NK-92 treated with Interleukin-12 subunit alpha and Interleukin-12 subunit beta, amount 100 ng/mL, for 24 hours (cell line): ENCODE results near the gene MGLL.

Source experiments
- DNase-seq: peaks from one replicate; lab custom pipeline; 2025; lab: John Stamatoyannopoulos, UW

The MGLL gene

GRCh38 chr3:127723011-127723567 lies 99.2 kb downstream of the MGLL start:
- DNase-seq: no peak

DNA sequence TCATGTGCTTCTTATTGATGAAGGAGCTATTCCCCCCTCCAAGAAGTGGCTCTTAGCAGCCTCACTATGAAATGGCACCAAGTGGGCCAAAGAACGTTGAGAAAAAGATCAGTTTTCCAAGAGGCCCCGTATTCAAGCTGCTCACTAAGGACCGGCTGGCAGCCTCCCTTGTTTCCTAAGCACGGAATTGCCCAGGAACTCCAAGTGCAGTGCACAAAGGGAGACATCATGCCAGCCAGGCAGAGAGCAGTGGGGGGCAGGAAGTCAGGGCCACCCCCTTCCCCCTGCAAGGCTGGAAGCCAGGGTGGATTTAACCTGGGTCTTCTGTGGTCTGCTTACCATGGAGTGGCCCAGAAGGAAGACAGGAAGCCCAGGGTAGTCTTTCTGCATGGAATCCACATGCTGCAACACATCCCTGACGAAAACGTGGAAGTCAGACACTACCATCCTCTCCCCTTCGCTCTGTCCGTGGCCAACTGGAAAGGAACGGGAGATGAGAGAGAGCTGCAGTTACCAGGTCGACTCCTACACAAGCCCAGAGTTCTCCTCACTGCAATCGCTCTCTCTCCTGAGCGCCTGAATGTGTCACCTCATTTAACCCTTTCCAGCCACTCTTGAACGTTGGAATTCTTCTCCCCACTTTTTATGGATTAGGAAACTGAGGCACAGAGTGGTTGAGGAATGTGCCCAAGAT lies 100.1 kb downstream of the MGLL start:
- no peak for DNase-seq

- no peak for DNase-seq
Observed at GRCh38 chr3:127720985-127721935, 101.1 kb downstream of the MGLL start.

DNA sequence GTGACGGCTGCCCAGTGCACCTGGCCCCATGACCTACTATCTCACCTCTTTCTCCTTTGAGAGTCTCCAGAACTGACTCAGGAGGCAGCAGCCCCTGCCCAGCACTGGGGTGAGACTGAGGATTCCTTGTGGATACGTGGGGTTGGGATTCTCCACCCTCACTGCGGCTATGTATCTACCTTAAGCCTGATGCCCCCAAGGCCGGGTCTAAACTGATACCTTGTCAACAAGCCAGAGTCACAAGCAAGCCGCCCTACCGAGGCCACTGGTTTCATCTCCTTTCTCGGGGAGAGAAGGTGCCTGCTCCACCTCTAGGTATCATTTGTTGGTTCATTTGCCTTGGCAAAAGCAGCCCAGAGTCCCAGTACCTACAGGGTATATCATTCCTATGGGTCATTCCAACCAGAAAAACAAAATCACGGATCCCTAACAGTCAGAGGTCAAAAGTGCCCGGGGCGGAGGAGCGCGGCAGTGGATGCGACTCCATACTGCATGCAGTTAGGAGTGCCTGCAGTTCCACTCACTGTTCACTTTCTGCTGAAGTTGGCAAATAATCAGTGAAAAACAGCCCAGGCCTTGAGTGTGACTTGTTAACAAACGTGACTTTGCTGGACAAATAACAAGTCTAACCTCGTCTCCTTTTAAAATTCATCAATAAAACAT lies 102.0 kb downstream of the MGLL start:
- DNase-seq: no peak

- no peak for DNase-seq
Observed at GRCh38 chr3:127719369-127719768, 102.9 kb downstream of the MGLL start.

GRCh38 chr3:127718916-127719290 lies 103.4 kb downstream of the MGLL start:
- DNase-seq: no peak

DNA sequence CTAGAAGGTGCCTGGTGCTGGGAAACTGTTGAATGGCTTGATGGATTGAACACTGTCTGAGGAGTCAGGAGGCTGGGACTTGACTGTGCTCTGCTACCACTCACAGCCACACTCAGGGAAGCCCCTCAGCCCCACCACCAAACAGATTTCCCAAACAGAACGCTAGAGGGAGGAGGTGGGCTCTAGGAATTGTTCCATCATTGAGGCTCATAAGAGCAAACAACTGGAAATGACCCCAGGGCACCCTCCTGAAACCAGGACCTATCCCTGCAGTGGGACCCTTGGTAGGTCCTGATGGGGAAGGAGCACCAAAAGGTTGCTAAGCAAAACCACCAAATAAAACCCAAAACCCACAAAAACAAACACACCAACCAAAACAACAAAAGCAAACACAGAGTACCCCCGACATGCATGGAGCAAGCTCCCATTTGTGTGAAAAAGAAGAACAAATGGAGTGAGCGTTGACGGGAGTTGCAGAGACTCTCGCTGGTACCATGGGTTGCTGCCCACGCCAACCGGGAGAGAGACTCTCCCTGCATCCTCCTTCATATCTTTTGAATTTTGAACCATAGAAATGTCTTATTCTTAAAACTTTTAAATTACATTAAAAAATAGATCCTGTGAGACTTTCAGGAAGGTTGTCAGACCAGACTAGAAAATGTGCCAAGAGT lies 103.9 kb downstream of the MGLL start:
- no peak for DNase-seq

- no peak for DNase-seq
Observed at GRCh38 chr3:127717357-127718244, 104.7 kb downstream of the MGLL start.

DNA sequence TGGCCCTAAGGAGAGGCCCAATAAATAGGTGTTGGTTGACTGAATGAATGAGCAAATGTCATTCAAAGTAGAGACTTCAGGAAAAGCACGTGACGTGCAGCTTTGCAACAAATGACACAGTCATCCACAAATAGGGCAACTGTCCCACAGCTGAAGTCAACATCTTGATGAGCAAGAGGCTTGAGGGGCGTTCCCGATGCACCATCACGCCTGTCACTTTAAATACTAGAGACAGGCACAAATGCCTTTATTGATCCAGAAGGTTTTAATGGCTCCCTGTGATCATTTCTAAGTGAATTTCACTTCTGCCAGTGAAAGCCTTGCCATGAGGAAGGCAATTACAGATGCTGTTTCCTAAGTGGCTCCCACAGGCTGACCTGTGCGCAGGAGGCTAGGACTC lies 105.9 kb downstream of the MGLL start:
- DNase-seq: no peak

DNA sequence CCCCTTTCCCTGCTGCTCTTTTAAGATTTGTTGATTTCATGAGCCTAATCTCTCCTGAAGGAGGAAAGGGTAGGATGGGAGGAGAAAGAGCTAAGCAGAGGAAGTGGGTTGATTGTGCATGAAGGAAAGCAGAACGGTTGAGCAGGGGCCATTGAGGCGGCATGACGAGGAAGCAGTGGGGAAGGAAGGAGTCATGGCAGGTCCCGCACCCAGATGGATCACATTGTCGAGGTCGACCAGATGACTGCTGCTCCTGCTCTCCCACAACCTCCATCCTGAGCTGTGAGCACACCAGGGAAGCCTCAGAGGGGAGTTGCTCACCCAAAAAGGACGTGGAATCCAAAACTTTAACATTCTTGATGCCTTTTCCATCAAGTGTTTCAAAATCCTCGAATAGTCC lies 106.8 kb downstream of the MGLL start:
- no peak for DNase-seq

- no peak for DNase-seq
Observed at GRCh38 chr3:127714866-127715265, 107.4 kb downstream of the MGLL start.

DNA sequence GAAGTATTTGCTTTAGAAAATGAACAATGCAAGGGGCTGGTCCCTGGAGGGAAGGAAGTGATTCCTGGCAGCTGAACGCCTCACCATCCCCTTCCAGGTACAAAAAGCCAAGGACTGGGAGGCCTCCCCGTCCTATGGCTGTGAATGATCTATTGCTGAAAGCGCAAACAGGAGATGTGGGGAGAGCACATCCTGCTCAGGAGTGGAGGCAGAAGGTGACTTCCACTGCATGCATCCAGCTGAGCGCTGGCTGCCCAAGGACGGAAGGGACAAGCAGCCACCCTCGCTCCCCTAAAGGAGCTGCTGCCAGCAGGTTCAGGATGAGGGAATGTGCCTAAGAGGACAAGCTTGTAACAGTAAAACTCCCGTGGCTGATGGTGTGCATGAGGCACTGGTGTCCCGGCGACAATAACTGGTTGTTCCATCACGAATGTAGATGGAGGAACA lies 108.2 kb downstream of the MGLL start:
- no peak for DNase-seq

DNA sequence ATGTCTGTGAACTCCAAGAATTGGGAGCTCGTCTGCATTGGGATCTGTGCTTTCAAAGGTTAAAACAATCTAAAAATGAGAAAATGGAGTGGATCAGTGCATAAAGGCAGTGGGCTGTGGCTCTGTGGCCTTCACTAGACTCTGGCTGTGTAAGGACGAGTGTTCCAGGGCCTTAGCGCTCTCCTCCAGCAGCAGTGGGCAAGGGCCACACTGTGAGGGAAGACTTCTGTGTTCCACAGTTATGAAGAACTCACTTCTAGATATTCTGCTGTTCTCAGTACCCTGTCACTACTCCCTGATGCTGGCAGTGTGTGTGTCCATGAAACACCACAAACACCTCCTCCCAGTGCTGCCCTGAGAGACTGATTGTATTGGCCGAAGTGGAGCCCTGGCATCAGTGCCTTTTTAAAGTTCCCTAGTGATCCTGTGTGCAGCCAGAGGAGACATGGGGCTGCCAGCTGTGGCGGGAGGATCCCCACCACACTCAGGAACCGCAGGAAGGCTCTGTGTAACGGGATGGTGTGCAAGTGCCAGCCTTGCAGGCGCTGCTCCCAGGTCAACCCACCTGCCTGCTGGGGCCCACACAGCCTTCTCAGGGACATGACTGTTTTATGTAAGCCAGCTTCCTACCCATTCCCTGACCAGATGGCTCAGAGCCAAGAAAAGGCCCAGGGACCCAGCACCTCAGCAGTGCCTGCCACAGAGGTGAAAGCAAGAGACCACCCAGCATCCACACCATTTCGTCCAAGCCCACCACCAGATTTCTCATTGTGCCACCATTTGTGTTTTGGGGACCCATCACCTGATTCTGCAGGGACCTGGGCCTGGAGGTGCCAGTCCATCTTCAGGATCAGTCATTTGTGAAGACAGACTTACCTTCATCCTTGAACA lies 109.2 kb downstream of the MGLL start:
- DNase-seq: no peak

- no peak for DNase-seq
Observed at GRCh38 chr3:127712461-127712860, 109.9 kb downstream of the MGLL start.

DNA sequence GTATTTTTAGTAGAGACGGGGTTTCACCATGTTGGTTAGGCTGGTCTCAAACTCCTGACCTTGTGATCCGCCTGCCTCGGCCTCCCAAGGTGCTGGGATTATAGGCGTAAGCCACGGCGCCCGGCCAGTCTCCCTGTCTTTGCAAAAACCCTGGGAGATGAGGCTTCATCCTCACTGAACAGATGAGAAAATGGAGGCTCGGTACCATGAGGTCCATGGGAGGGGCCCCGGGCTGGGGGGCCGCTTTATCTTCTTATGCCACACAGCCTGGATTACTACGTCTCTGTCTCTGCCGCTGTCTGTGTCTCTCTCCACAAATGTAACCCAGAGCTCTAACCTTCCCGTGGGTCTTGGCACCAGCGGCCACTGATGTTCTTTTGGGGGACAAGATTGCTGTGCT lies 110.4 kb downstream of the MGLL start:
- no peak for DNase-seq

- DNase-seq: no peak
Observed at GRCh38 chr3:127711021-127711695, 111.2 kb downstream of the MGLL start.

DNA sequence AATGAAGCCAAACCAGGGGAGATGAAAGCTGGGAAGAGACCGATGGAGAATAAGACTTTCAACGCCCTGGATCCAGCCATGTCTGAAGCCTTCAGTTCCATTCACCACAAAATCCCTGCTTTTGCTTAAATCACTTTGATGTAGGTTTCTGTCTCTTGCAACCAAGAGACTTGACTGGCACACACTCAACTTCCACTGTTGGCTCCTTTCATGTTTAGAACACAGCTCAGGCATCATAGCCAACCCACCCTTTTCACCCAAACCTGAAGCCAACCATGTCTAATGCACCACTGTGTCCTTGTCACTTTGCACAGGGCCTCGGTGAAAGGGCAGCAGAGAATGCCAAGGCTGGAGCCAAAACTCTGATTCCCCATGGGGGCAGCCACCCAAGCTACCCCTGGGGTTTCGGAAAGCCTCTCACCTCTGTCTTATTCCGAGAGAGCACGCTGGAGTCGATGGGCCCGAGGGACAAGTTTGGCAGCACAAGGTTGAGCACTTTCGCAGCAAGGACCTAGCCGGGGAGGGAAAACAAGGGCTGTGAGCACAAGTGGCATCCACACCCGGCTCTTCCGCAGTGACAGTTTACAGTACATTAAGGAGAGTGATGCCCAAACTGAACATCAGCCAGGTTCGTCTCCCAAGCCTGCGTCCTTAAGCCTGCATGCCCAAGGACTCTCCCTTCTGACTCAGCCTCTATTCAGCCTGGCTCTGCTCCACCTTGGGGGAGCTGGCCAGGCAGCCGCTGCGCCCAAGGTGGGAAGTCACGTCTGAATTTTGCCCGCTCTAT lies 112.0 kb downstream of the MGLL start:
- no peak for DNase-seq

DNA sequence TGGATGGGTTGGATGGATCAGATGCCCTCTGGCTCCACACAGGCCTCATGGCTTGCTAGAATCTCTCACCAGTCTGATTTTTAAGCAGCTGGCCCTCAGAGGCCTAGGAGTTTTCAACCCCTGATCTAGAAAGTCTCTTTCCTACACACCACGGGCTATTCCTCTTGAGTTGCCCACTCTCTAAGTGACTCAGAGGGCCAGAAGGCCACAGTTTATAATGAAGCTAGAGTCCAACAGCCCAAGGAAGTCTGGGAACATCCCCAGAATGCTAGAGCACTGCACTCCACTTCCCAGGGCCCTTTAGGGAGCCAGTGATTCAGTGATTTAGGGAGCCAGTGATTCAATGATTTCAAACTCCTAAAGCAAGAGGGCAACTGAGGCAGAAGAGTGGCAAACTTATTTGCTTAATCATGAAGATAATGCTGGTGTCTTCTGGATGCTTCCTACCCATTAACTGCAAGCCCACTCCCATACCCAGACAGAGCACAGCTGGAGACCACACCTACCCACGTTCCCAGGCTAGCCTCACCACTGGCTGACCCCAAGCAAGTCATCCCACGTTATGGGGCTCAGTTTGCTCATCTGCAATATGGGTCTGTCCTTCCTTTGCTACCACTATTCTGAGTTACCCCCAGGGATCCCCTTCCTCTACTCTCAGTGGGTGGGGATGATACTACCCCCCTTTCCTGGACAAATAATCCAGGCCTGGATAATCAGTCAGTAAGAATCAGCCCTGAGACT lies 112.8 kb downstream of the MGLL start:
- DNase-seq: no peak
